ENCODE data around the gene ATG10.

GRCh38 chr5:82217917-82218316, 246.1 kb downstream of the ATG10 start:
- no peak for TF ChIP-seq CTCF (IDR thresholded peaks at IDR 0.05)
- TF ChIP-seq POLR2AphosphoS5 (IDR thresholded peaks at IDR 0.05; ENCODE audit: insufficient read depth in 1 of 2, low read depth in 1 of 2), result no peak
- no peak for TF ChIP-seq POLR2A (IDR thresholded peaks at IDR 0.05)
